NCI-H748 (cell line): Measurements from ENCODE around the gene YTHDC1.

ENCODE experiments used
- DNase-seq: peaks from one replicate; lab custom pipeline; 2025; ENCODE audit not compliant: unreplicated experiment; lab: John Stamatoyannopoulos, UW

The YTHDC1 gene

GRCh38 chr4:68359508-68359907, 9.6 kb upstream of the YTHDC1 start:
- DNase-seq, result no peak

DNA sequence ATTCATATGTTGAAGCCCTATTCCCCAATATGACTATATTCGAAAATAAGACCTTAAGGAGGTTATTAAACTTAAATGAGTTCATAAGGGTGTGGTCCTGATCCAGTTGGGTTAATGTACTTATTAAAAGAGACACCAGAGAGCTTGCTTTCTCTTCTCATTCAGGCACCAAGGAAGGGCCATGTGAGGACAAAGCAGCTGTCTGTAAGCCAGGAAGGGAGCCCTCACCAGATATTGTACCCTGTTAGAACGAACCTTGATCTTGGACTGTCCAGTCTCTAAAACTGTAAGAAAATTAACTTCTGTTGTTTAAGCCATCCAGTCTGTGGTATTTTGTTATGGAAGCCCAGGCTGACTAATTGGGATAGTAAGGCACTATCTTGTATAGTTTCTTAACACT, 9.1 kb upstream of the YTHDC1 start:
- DNase-seq, result no peak

GRCh38 chr4:68352791-68353190, 2.9 kb upstream of the YTHDC1 start:
- no peak for DNase-seq

DNA sequence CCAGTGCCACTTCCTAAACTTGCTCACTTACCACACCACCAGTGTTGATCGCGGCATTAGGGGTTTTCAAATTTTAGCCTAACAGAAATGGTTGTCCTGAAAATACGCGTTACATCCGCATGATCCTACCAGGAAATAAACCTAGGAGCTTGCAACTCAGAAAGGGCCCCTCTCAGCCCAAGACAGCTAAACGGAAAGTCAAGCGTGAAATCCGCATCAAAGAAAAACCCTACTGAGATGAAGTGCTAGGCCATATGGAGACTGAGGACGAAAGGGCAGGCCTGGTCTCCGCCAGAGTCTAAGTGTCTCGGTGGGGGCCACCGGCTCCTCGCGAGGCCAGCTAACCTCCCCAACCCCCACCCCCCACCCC, 626 bp downstream of the YTHDC1 start:
- peak; percentile 39 for DNase-seq

DNA sequence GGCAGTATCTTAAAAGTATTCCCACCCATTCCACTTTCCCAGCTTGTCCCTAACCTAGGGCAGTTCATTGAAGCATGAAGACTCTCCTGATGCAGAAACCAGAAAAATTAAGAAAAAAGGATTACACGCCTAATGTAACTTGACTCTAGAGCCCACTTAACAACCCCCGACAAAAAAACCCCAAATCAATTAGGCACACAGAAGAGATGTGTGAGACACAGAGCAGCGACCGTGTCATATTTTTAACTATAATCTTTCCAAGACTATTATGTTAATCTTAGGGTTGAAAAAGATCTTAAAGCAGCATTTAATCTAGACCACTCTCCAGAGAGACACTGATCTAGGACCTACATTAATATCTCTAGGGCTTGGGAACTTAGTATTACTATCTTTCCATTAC, 1.3 kb downstream of the YTHDC1 start:
- DNase-seq, result peak; percentile 2

DNA sequence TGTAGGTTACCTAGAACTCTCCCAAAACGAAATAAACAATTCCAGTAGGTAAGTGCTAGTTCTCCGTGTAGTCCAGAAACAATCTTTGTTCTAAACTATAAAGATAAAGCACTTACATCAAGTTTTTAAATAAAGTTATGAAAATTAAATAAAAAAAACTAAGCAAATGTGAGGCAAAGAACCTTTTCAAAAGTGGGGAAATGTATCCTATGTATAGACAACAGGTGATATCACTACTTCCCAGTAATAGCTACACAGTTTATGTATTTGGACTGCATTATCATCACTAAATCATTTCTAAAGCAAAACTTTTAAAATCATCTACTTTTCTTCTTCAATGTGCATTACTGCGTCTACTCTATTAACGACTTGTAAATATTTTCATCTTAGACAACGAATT, 2.0 kb downstream of the YTHDC1 start:
- DNase-seq, result no peak

DNA sequence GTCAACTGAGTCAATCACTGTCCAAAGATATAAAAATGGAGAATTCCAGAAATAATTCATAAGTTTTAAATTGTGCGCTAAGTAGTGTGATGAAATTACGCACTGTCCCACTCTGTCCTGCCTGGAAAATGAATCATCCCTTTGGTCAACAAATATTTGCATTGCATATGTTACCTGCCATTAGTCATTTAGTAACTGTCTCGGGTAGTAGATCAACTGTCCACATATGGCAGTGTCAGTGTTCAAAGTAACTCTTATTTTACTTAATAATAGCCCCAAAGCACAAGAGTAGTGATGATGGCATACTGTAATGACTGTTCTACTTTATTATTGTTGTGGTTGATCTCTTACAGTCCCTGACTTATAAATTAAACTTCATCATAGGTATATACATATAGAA, 3.4 kb downstream of the YTHDC1 start:
- no peak for DNase-seq

GRCh38 chr4:68344785-68345184, 5.1 kb downstream of the YTHDC1 start:
- no peak for DNase-seq

- no peak for DNase-seq
Measured at GRCh38 chr4:68344049-68344448, 5.8 kb downstream of the YTHDC1 start.

DNA sequence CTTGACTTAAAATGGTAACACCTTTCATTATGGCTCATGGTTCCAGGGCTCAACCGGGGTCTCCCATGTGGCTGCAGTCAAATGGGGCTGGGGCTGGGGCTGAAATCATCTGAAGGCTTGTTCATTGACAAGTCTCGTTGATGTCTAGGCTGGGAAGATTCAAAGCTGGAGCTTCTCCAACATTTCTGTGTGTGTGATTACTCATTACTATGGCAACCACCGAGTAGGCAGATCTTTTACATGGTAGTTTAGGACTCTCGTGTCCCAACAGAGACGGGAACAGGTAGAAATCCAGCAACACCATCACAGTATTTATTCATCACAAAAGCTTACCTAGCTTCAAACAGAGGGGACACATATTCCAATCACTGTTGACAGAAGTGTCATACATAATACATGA, 7.8 kb downstream of the YTHDC1 start:
- DNase-seq, result peak; percentile 12

DNA sequence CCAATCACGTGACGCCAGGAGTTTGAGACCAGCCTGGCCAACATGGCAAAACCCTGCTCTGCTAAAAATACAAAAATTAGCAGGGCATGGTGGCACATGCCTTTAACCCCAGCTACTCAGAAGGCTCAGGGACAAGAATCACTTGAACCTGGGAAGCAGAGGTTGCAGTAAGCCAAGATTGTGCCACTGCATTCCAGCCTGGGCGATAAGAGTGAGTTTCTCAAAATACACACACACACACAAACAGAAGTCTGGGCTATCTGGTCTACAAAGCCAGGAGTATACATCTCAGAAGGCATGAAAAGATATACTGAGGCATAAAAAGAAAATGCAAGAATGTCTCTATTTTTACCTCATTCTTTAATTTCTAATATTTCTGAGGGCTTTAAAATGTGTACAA, 11.3 kb downstream of the YTHDC1 start:
- DNase-seq, result no peak

- DNase-seq, result no peak
Measured at GRCh38 chr4:68337522-68337921, 12.4 kb downstream of the YTHDC1 start.

GRCh38 chr4:68337004-68337403, 12.9 kb downstream of the YTHDC1 start:
- no peak for DNase-seq

DNA sequence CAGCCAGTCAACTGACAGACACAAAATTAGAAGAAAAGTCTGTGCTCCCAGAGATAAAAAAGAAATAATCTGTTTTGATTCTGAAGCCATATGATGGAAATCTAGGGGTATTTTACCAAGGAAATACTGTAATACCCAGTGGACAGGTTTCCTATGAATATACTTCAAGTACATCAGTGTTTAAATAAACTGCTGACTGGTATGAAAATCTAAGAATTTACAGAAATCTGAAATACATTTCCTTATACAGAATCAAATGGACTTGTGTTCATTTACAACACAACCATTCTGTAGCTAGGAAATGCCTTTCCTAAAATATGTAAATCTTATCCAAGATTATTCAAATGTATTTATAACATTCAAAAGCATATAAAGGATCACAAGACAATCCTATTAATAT, 13.4 kb downstream of the YTHDC1 start:
- DNase-seq, result no peak

GRCh38 chr4:68326141-68326540, 23.7 kb downstream of the YTHDC1 start:
- no peak for DNase-seq

GRCh38 chr4:68324519-68325262, 25.2 kb downstream of the YTHDC1 start:
- DNase-seq, result no peak

DNA sequence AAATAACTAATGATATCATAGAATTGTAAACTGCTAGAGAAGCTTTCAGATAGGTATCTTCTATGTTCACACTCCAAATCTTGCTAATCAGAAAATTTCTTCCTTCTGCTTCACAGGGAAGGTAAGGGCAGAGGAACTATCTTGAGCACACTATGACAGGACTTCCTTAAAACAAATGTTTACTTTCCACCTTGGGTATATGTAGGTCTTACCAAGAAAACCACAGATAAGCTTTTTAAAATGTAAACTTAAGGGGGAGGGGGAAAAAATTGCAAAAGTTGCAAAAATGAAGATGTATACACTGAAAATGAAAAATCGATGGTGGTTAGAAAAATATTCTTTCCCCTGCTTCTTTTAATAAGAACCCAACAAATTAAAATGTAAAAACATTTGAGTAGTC, 30.9 kb downstream of the YTHDC1 start:
- DNase-seq, result no peak

DNA sequence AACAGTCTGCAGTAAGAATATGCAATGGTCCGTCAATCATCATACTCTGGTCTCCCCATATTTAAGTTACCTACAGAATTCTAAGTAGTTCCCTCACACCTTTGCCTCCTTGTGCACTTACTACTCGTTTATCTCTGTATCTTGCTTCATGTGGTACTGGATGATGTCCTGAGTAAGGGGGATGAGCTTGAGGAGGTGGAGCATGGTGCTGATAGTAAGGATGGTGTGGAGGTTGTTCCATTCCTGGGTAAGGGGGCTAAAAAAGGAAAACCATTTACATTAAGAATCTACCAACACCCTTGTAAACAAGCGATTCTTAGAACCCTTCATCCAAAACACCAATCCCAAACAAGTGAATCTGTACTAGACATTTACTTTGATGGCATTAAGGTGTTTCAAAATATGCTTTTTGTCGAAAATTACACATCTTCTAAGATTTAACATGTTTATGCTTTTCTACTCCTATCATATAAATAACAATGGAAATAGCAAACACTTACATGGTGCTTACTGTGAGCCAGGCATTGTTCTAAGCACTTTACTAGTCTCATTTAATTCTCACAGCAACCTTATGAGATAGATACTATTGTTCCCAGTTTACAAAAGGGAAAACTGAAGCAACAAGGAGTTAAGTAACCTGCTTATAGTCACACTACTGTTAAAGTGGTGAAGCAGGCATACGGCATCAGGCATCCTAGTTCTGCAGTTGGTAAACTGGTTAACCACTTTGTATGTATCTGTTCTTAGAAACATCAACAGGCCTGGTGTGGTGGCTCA, 33.5 kb downstream of the YTHDC1 start:
- DNase-seq, result no peak

GRCh38 chr4:68310651-68311247, 39.1 kb downstream of the YTHDC1 start:
- no peak for DNase-seq

DNA sequence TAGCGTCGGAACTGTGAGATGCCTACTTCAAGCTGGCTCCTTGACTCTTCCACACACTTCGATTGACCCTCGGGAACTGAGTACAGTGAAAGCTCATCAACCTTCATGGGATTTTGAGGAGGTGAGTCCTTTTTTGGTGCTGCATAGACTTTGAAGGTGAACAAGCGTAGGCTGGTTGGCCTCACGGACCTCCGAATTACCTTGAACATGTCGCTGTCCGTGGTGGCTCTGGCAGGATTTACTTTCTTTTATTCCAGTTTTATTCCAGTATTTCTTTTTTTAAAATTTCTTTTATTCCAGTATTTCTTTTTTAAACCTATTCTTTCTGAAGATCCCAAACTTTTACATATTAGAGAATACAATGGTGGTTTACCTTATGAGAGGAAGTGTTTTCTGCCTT, 45.2 kb downstream of the YTHDC1 start:
- no peak for DNase-seq

DNA sequence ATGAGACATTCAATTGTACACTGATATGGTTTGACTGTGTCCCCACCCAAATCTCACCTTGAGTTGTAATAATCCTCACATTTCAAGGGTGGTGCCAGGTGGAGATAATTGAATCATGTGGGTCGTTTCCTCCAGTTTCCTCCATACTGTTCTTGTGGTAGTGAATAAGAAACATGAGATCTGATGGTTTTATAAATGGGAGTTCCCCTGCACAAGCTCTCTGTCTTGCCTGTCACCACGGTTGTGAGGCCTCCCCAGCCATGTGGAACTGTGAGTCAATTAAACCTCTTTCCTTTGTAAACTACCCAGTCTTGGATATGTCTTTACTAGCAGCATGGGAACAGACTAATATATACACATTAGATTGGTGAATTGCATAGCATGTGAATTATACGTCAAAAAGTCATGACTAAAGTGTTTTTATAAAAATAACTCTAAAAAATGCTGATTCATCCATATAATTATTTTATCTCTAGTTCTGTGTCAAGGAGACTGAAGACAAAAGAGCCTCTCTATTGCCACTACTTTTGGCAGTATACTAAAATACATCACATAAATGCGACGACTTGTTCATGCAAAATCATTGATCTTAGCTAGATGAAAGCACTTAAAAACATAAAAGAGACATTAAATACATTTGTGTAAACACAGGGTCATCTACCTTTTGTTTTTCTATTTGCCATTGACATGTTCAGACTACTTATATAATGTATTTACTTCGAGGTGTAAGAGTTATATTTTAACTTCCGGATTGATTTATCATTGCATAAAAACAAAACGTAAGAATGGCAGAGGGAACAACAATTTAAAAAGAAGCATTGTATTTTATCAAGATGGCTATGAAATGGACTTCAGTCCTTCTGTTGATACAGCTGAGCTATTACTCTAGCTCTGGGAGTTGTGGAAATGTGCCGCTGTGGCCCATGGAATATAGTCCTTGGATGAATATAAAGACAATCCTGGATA, 50.1 kb downstream of the YTHDC1 start:
- DNase-seq, result no peak
